Sigmoid colon (tissue), 4 donors: ENCODE measurements around the gene VCP.

Experiments used
- CTCF ChIP-seq, 4 experiments: fragments of 450-650 bp in 3 of 4; fragments of 200-600 bp in 1 of 4; IDR thresholded peaks; one replicate each; pipeline ENCODE4 v1.5.1; 2016 to 2019; ENCODE audit warnings: antibody characterized with exemption in 4 of 4, mild to moderate bottlenecking in 3 of 4, moderate library complexity in 2 of 4
- EP300 ChIP-seq, 4 donors: sonication (generic); formaldehyde crosslinking; IDR thresholded peaks; one replicate each; pipeline ENCODE4 v1.6.1; 2017; ENCODE audit warnings: antibody characterized with exemption in 4 of 4
- POLR2A ChIP-seq, 2 donors: fragments of 450-650 bp; IDR thresholded peaks; one replicate each; pipeline ENCODE4 v1.6.1; 2016; ENCODE audit warnings: antibody characterized with exemption in 2 of 2, mild to moderate bottlenecking in 2 of 2, moderate library complexity in 2 of 2

- TF ChIP-seq CTCF (IDR thresholded peaks at IDR 0.05) (no peak), POLR2A (IDR thresholded peaks at IDR 0.05) (no peak), EP300 (IDR thresholded peaks at IDR 0.05) (no peak)
These were observed 2.9 kb upstream of the VCP start for GRCh38 chr9:35075358-35075757.
